ENCODE measurements around the gene RCOR1.

RCOR1 gene

GRCh38 chr14:102603293-102603907, 11.0 kb downstream of the RCOR1 start:
- H3K4me3 ChIP-seq (replicated peaks; ENCODE audit: insufficient read depth, low read length) = no peak overlapping the region
- H3K27me3 ChIP-seq (ENCODE audit: insufficient read depth, poor library complexity, severe bottlenecking) = no peaks in the 10 kb centered on the region
- TF ChIP-seq POLR2AphosphoS5 (IDR thresholded peaks at IDR 0.05; ENCODE audit: low read depth) = no peak
- no peak for TF ChIP-seq GABPA (IDR thresholded peaks at IDR 0.05; ENCODE audit: low read depth)
- TF ChIP-seq, protein P1, sequence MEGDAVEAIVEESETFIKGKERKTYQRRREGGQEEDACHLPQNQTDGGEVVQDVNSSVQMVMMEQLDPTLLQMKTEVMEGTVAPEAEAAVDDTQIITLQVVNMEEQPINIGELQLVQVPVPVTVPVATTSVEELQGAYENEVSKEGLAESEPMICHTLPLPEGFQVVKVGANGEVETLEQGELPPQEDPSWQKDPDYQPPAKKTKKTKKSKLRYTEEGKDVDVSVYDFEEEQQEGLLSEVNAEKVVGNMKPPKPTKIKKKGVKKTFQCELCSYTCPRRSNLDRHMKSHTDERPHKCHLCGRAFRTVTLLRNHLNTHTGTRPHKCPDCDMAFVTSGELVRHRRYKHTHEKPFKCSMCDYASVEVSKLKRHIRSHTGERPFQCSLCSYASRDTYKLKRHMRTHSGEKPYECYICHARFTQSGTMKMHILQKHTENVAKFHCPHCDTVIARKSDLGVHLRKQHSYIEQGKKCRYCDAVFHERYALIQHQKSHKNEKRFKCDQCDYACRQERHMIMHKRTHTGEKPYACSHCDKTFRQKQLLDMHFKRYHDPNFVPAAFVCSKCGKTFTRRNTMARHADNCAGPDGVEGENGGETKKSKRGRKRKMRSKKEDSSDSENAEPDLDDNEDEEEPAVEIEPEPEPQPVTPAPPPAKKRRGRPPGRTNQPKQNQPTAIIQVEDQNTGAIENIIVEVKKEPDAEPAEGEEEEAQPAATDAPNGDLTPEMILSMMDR (IDR thresholded peaks at IDR 0.05; ENCODE audit: insufficient read depth, low read length) = no peak
- TF ChIP-seq, protein P2, sequence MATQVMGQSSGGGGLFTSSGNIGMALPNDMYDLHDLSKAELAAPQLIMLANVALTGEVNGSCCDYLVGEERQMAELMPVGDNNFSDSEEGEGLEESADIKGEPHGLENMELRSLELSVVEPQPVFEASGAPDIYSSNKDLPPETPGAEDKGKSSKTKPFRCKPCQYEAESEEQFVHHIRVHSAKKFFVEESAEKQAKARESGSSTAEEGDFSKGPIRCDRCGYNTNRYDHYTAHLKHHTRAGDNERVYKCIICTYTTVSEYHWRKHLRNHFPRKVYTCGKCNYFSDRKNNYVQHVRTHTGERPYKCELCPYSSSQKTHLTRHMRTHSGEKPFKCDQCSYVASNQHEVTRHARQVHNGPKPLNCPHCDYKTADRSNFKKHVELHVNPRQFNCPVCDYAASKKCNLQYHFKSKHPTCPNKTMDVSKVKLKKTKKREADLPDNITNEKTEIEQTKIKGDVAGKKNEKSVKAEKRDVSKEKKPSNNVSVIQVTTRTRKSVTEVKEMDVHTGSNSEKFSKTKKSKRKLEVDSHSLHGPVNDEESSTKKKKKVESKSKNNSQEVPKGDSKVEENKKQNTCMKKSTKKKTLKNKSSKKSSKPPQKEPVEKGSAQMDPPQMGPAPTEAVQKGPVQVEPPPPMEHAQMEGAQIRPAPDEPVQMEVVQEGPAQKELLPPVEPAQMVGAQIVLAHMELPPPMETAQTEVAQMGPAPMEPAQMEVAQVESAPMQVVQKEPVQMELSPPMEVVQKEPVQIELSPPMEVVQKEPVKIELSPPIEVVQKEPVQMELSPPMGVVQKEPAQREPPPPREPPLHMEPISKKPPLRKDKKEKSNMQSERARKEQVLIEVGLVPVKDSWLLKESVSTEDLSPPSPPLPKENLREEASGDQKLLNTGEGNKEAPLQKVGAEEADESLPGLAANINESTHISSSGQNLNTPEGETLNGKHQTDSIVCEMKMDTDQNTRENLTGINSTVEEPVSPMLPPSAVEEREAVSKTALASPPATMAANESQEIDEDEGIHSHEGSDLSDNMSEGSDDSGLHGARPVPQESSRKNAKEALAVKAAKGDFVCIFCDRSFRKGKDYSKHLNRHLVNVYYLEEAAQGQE (IDR thresholded peaks at IDR 0.05; ENCODE audit: insufficient replicate concordance, low read depth) = no peak
- TF ChIP-seq SPI1 (IDR thresholded peaks at IDR 0.05; ENCODE audit: borderline replicate concordance, low read depth) = no peak
- no peak for DNase-seq (ENCODE audit: low read depth in 1 of 2, low spot score in 1 of 2)
- no peak overlapping the region for H3K27ac ChIP-seq (replicated peaks)

DNA sequence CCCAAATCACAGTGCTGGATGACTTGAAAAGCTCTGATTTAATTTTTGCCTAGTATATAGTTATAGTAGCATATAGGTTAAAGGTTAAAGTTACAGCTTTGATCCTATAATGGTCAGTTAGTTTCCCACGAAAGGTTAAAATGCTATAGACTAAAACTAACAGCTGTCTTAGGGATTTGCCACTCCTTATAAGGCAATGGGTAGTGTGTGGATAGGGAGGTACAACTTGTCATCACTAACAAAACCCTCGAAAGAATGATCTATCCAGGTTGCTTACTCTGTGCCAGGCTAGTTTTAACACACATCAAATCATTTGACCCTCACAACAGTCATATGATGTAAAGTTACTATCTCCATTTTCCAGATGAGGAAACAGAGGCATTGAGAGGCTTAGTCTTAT, 11.7 kb downstream of the RCOR1 start:
- Histone ChIP-seq H3K27ac (replicated peaks) (no peak overlapping the region), H3K27me3 (ENCODE audit: insufficient read depth, poor library complexity, severe bottlenecking) (no peaks in the 10 kb centered on the region), H3K4me3 (replicated peaks; ENCODE audit: insufficient read depth, low read length) (no peak overlapping the region)
- DNase-seq (ENCODE audit: low read depth in 1 of 2, low spot score in 1 of 2) = no peak
- TF ChIP-seq POLR2AphosphoS5 (IDR thresholded peaks at IDR 0.05; ENCODE audit: low read depth) (no peak), SPI1 (IDR thresholded peaks at IDR 0.05; ENCODE audit: borderline replicate concordance, low read depth) (no peak), GABPA (IDR thresholded peaks at IDR 0.05; ENCODE audit: low read depth) (no peak)
- TF ChIP-seq, protein P1 (IDR thresholded peaks at IDR 0.05; ENCODE audit: insufficient read depth, low read length) = no peak
- TF ChIP-seq, protein P2 (IDR thresholded peaks at IDR 0.05; ENCODE audit: insufficient replicate concordance, low read depth) = no peak

DNA sequence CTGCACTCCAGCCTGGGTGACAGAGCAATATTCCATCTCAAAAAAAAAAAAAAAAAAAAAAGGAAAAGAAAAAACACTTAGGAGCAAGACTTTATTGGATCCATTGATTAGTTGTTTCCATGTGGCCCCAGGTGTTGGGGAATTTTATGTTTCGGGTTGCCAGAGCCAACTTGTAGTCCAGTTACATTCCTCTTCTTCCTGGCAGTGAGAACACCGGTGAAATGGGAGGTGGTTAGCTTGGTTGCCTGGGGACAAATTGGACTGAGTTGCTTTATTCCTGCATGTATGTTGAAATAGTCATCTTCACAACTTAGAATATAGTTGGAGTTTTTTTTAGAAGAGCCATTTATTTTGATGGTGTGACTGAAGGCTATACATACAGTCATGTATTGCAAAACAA, 12.6 kb downstream of the RCOR1 start:
- H3K4me3 ChIP-seq (replicated peaks; ENCODE audit: insufficient read depth, low read length) = no peak overlapping the region
- H3K27me3 ChIP-seq (ENCODE audit: insufficient read depth, poor library complexity, severe bottlenecking) = no peaks in the 10 kb centered on the region
- DNase-seq (ENCODE audit: low read depth in 1 of 2, low spot score in 1 of 2) = no peak
- no peak overlapping the region for H3K27ac ChIP-seq (replicated peaks)
- TF ChIP-seq GABPA (IDR thresholded peaks at IDR 0.05; ENCODE audit: low read depth) (no peak), SPI1 (IDR thresholded peaks at IDR 0.05; ENCODE audit: borderline replicate concordance, low read depth) (no peak)
- TF ChIP-seq, protein P2 (IDR thresholded peaks at IDR 0.05; ENCODE audit: insufficient replicate concordance, low read depth) = no peak

Data from HL-60 (cell line).